H1 (cell line): Measurements from ENCODE around the gene MAFF. TPM values are rescaled to one million over a fixed set of nuclear protein-coding genes. Genes with fewer than 3 reads are reported as not detected.

ENCODE experiments used
- CTCF ChIA-PET: fragments of 300-600 bp; sonication (Branson Sonifier 250); formaldehyde crosslinking; loops from one replicate; lab custom pipeline; 2021; ENCODE audit not compliant: partially characterized antibody; lab: Charles Lee
- POLR2A ChIA-PET: fragments of 300-600 bp; sonication (Branson Sonifier 250); formaldehyde crosslinking; loops from one replicate; lab custom pipeline; 2021; ENCODE audit warnings: inconsistent platforms; ENCODE audit not compliant: partially characterized antibody; lab: Charles Lee
- DNase-seq, 2 experiments: peaks; one replicate each; pipeline versions ENCODE4 v3.0.0 to v3.0.0-alpha.2; 2010 to 2022; ENCODE audit warnings: low spot score in 2 of 2, low read depth in 1 of 2, mixed read lengths in 1 of 2
- FAIRE-seq: peaks from 2 replicates; lab custom pipeline; 2011; peaks lifted over from hg19 to GRCh38; lab: Jason Lieb, UNC
- H2AFZ ChIP-seq: 2 replicates; pipeline ENCODE4 v1.8.1; 2012; ENCODE audit warnings: low read length, inconsistent platforms
- H2AK5ac ChIP-seq: 2 replicates; pipeline ENCODE4 v1.6.1; 2013; ENCODE audit warnings: low read depth, low read length
- H2BK120ac ChIP-seq: replicated peaks from 2 replicates; pipeline ENCODE3; 2013; ENCODE audit warnings: low read depth, low read length, inconsistent platforms
- H2BK12ac ChIP-seq: 2 replicates; pipeline ENCODE4 v1.6.1; 2013; ENCODE audit warnings: low read depth, low read length
- H2BK15ac ChIP-seq: 2 replicates; pipeline ENCODE4 v1.6.1; 2013; ENCODE audit warnings: low read length
- H2BK20ac ChIP-seq: 2 replicates; pipeline ENCODE4 v1.6.1; 2013; ENCODE audit warnings: low read length
- H2BK5ac ChIP-seq: 2 replicates; pipeline ENCODE4 v1.6.1; 2013; ENCODE audit warnings: low read depth, low read length
- H3K14ac ChIP-seq: 2 replicates; pipeline ENCODE4 v1.6.1; 2013; ENCODE audit warnings: inconsistent platforms; ENCODE audit not compliant: insufficient read length
- H3K18ac ChIP-seq: 2 replicates; pipeline ENCODE4 v1.6.1; 2013; ENCODE audit warnings: low read length; ENCODE audit errors: extremely low read depth
- H3K23ac ChIP-seq: 2 replicates; pipeline ENCODE4 v1.6.1; 2013; ENCODE audit warnings: inconsistent platforms; ENCODE audit not compliant: insufficient read length
- H3K23me2 ChIP-seq: 2 replicates; pipeline ENCODE4 v1.6.1; 2013; ENCODE audit warnings: low read depth, low read length
- H3K27ac ChIP-seq: 2 replicates; pipeline ENCODE4 v1.6.1; 2011; ENCODE audit warnings: low read depth, low read length, inconsistent platforms
- H3K27me3 ChIP-seq, 4 experiments: replicated peaks in 1 of 4; 1 replicate in 1 of 4; 2 replicates in 3 of 4; pipeline versions ENCODE4 v1.6.1 to v1.8.1; 2011 to 2013; ENCODE audit warnings: low read length in 3 of 4, mild to moderate bottlenecking in 3 of 4, inconsistent platforms in 2 of 4, mixed read lengths in 2 of 4, moderate library complexity in 1 of 4; ENCODE audit not compliant: control insufficient read depth in 3 of 4, insufficient read depth in 3 of 4; ENCODE audit errors: extremely low read depth in 1 of 4
- H3K36me3 ChIP-seq, 4 experiments: 2 replicates each; pipeline versions ENCODE4 v1.6.1 to v1.8.1; 2011 to 2013; ENCODE audit warnings: mild to moderate bottlenecking in 4 of 4, low read length in 3 of 4, moderate library complexity in 2 of 4, control low read depth in 1 of 4, inconsistent platforms in 1 of 4; ENCODE audit not compliant: insufficient read depth in 4 of 4, control insufficient read depth in 2 of 4
- H3K4ac ChIP-seq: replicated peaks from 2 replicates; pipeline ENCODE3; 2013; ENCODE audit warnings: low read length, low read depth, mixed read lengths, inconsistent platforms; ENCODE audit not compliant: insufficient read length
- H3K4me1 ChIP-seq, 4 experiments: replicated peaks in 1 of 4; 1 replicate in 1 of 4; 2 replicates in 3 of 4; pipeline versions ENCODE4 v1.6.1 to v1.8.1; 2011 to 2013; ENCODE audit warnings: low read length in 3 of 4, inconsistent platforms in 2 of 4, mixed read lengths in 1 of 4; ENCODE audit not compliant: insufficient read depth in 4 of 4, control insufficient read depth in 3 of 4
- H3K4me2 ChIP-seq, 2 experiments: 2 replicates each; pipeline versions ENCODE4 v1.6.1 to v1.8.1; 2011 to 2013; ENCODE audit warnings: low read depth in 2 of 2, low read length in 2 of 2, control low read depth in 1 of 2, inconsistent platforms in 1 of 2, mild to moderate bottlenecking in 1 of 2; ENCODE audit not compliant: insufficient read depth in 1 of 2
- H3K4me3 ChIP-seq, 4 experiments: fragments of 200-600, 300-600 bp in 1 of 4; sonication (generic), shearing (Covaris generic), sonication (Bioruptor Twin) in 1 of 4; 2 replicates each; pipeline versions ENCODE4 v1.5.1 to v1.8.1; 2011 to 2016; ENCODE audit warnings: low read length in 4 of 4, low read depth in 3 of 4, control low read depth in 2 of 4, inconsistent platforms in 2 of 4, mild to moderate bottlenecking in 2 of 4, mixed read lengths in 1 of 4, moderate library complexity in 1 of 4; ENCODE audit not compliant: insufficient read depth in 2 of 4; ENCODE audit errors: extremely low read depth in 1 of 4
- H3K56ac ChIP-seq: replicated peaks from 2 replicates; pipeline ENCODE3; 2013; ENCODE audit warnings: low read depth, mild to moderate bottlenecking, mixed read lengths, low read length, inconsistent platforms; ENCODE audit not compliant: insufficient read length
- H3K79me1 ChIP-seq: 2 replicates; pipeline ENCODE4 v1.6.1; 2013; ENCODE audit warnings: low read depth, low read length, control low read depth
- H3K79me2 ChIP-seq, 2 experiments: 2 replicates each; pipeline versions ENCODE4 v1.6.1 to v1.8.1; 2012 to 2013; ENCODE audit warnings: low read length in 2 of 2, mild to moderate bottlenecking in 2 of 2, inconsistent platforms in 1 of 2; ENCODE audit not compliant: insufficient read depth in 2 of 2, control insufficient read depth in 1 of 2
- H3K9ac ChIP-seq, 4 experiments: replicated peaks in 1 of 4; 1 replicate in 1 of 4; 2 replicates in 3 of 4; pipeline versions ENCODE4 v1.6.1 to v1.8.1; 2011 to 2013; ENCODE audit warnings: low read depth in 3 of 4, low read length in 3 of 4, control low read depth in 2 of 4, mild to moderate bottlenecking in 2 of 4, moderate library complexity in 2 of 4, inconsistent platforms in 1 of 4; ENCODE audit errors: extremely low read depth in 1 of 4
- H3K9me3 ChIP-seq, 2 experiments: 2 replicates each; pipeline versions ENCODE4 v1.6.1 to v1.8.1; 2012 to 2013; ENCODE audit warnings: mild to moderate bottlenecking in 2 of 2, moderate library complexity in 2 of 2, control low read depth in 1 of 2, inconsistent platforms in 1 of 2, low read depth in 1 of 2, low read length in 1 of 2, mixed read lengths in 1 of 2; ENCODE audit not compliant: insufficient read depth in 2 of 2
- H4K20me1 ChIP-seq, 2 experiments: replicated peaks in 1 of 2; 2 replicates each; pipeline versions ENCODE3 to v1.8.1; 2011 to 2013; ENCODE audit warnings: inconsistent platforms in 2 of 2, low read length in 2 of 2, mild to moderate bottlenecking in 1 of 2; ENCODE audit not compliant: insufficient read depth in 2 of 2, control insufficient read depth in 1 of 2
- H4K5ac ChIP-seq: 2 replicates; pipeline ENCODE4 v1.6.1; 2013; ENCODE audit warnings: low read length, low read depth, mixed read lengths, inconsistent platforms; ENCODE audit not compliant: insufficient read length
- H4K8ac ChIP-seq: 2 replicates; pipeline ENCODE4 v1.8.0; 2013; ENCODE audit warnings: mild to moderate bottlenecking, moderate library complexity, low read length, inconsistent platforms; ENCODE audit not compliant: insufficient read depth; ENCODE audit errors: extremely low read depth
- H4K91ac ChIP-seq: replicated peaks from 2 replicates; pipeline ENCODE3; 2013; ENCODE audit warnings: low read length, mixed read lengths, inconsistent platforms; ENCODE audit not compliant: insufficient read length
- BCL11A ChIP-seq, 2 experiments: IDR thresholded peaks; one replicate each; pipeline ENCODE4 v1.6.1; 2011; ENCODE audit warnings: low read depth in 2 of 2, low read length in 2 of 2, mild to moderate bottlenecking in 2 of 2
- BRCA1 ChIP-seq: IDR thresholded peaks from 2 replicates; pipeline ENCODE4 v1.6.1; 2012; ENCODE audit warnings: low read depth, low read length, improper control_type of control experiment
- CHD2 ChIP-seq: IDR thresholded peaks from 2 replicates; pipeline ENCODE4 v1.6.1; 2012; ENCODE audit warnings: low read length, improper control_type of control experiment
- CREB1 ChIP-seq: IDR thresholded peaks from 2 replicates; pipeline ENCODE4 v1.6.1; 2012; ENCODE audit warnings: inconsistent platforms
- CTBP2 ChIP-seq: IDR thresholded peaks from 2 replicates; pipeline ENCODE4 v1.7.0; 2011; ENCODE audit warnings: borderline replicate concordance, mild to moderate bottlenecking, moderate library complexity, mixed read lengths, low read length; ENCODE audit not compliant: insufficient read depth, insufficient read length
- EZH2 ChIP-seq: fragments of 200-600 bp; sonication (generic); IDR thresholded peaks from 2 replicates; pipeline ENCODE4 v1.7.1; 2012; ENCODE audit warnings: low read depth, mild to moderate bottlenecking, moderate library complexity, low read length, inconsistent platforms; ENCODE audit not compliant: severe bottlenecking
- HDAC6 ChIP-seq: IDR thresholded peaks from one replicate; pipeline ENCODE4 v1.7.1; 2012; ENCODE audit warnings: low read depth, mild to moderate bottlenecking, inconsistent platforms, low read length, moderate library complexity
- JUN ChIP-seq: IDR thresholded peaks from 2 replicates; pipeline ENCODE4 v1.6.1; 2011; ENCODE audit warnings: low read depth, mild to moderate bottlenecking, improper control_type of control experiment, low read length
- KDM1A ChIP-seq: fragments of 200-600, 300-600 bp; sonication (generic); IDR thresholded peaks from 2 replicates; pipeline ENCODE4 v1.7.1; 2016; ENCODE audit warnings: mild to moderate bottlenecking, low read length, borderline replicate concordance
- TAF1 ChIP-seq: IDR thresholded peaks from 2 replicates; pipeline ENCODE4 v1.6.1; 2011; ENCODE audit warnings: mild to moderate bottlenecking, low read depth, low read length
- WGBS, 2 experiments: shearing (Covaris generic) in 1 of 2; methylation state at CpG; one replicate each; pipeline versions ENCODE4 v1.1.6 to v1.1.7; 2013 to 2015; ENCODE audit warnings: low lambda C conversion rate in 2 of 2, mixed read lengths in 2 of 2, inconsistent platforms in 1 of 2, low coverage in 1 of 2, missing lambda C conversion rate in 1 of 2; ENCODE audit not compliant: insufficient replicate concordance in 2 of 2, insufficient coverage in 1 of 2, insufficient read length in 1 of 2; ENCODE audit errors: extremely low coverage in 1 of 2, missing lambda C conversion rate in 1 of 2; 5-methylcytosine and 5-hydroxymethylcytosine counted together
- polyA plus RNA-seq, 7 experiments: library from polyadenylated mRNA; depleted of rRNA in 3 of 7; stranded (reverse) in 5 of 7; unstranded in 2 of 7; fragments of >200 nt in 5 of 7; fragments of 200-250 nt in 2 of 7; gene quantifications; 1 replicate in 5 of 7; 2 replicates in 1 of 7; 4 replicates in 1 of 7; pipeline versions ENCODE4 v1.2.1 to v1.2.3, GENCODE V29; 2011 to 2013; ENCODE audit warnings: missing spikeins in 2 of 7, mixed read lengths in 2 of 7
- total RNA-seq: library from RNA; stranded (reverse); fragmentation: NEBNext Ultra II Directional; extraction: Animal tissue kit (Norgen Biotek cat#: 25700); gene quantifications from 2 replicates; pipeline ENCODE4 v1.2.1, GENCODE V29; 2021
- TF ChIP-seq, protein P1 (sequence below), 3 experiments: IDR thresholded peaks; 1 replicate in 2 of 3; 2 replicates in 1 of 3; pipeline versions ENCODE4 v1.5.1 to v1.6.1; 2011; ENCODE audit warnings: low read length in 3 of 3, mild to moderate bottlenecking in 3 of 3, inconsistent platforms in 2 of 3, low read depth in 1 of 3, moderate library complexity in 1 of 3; ENCODE audit not compliant: insufficient read depth in 1 of 3; ENCODE audit errors: control extremely low read depth in 1 of 3

The MAFF gene
- total and polyA plus RNA-seq, 2 of the 8 experiments (the other 6 are each of a cell fraction or from before 2014, with no cell fraction given), result 1.5 to 6.3 TPM

DNA sequence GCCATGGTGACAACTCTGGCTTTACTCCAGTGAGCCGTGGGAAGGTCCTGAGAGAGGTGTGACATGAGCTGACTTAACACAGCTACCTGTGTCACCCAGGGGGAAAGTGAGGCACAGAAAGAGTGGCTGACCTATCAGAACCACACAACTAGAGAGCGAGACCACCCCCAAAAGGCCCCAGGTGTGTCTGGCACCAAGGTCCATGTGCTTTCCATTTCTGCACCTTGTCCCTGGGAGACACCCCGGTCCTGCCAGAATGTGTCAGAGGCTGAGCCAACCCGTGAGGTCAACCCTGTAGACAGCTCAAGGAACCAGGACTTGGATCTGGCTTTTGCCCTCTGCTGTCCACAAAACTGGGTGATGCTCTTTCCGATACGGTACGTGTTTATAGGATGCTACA lies 9.8 kb downstream of the MAFF start:
- H3K4me2 ChIP-seq, result no peak overlapping the region
- no peaks in the 10 kb centered on the region for H3K36me3 ChIP-seq
- no peak overlapping the region for H2BK12ac ChIP-seq
- no peak overlapping the region for H3K14ac ChIP-seq
- FAIRE-seq (no peak), DNase-seq (no peak)
- no peak overlapping the region for H2BK5ac ChIP-seq
- peaks cover 3% of the 10 kb centered on the region; the same call in 1 of the 2 replicates for H3K79me1 ChIP-seq
- no peak overlapping the region for H2BK120ac ChIP-seq
- no peak overlapping the region for H4K91ac ChIP-seq
- peaks cover 9 to 20% of the 10 kb centered on the region in 2 experiments for H4K20me1 ChIP-seq
- H3K9ac ChIP-seq, result no peak overlapping the region
- no peak overlapping the region for H2AFZ ChIP-seq
- H3K9me3 ChIP-seq, result no peaks in the 10 kb centered on the region
- WGBS, 2 experiments, result 91% methylated on average over 7 of the region's 7 CpGs; no CpG with 5 or more reads in 1 of the 2 experiments
- peaks cover 0 to 14% (median 4%) of the 10 kb centered on the region in 4 experiments; a peak in 5 of 7 replicates for H3K4me1 ChIP-seq
- H2BK15ac ChIP-seq, result no peak overlapping the region
- H3K79me2 ChIP-seq, result peaks cover 0 to 5% of the 10 kb centered on the region in 2 experiments; a peak in 1 of 4 replicates
- H3K4me3 ChIP-seq, result no peak overlapping the region
- CTCF ChIA-PET, result interaction anchor here (0.7 to 2.1 kb wide), 6 partner anchors 8 to 114 kb away, joined by 3 to 5 read pairs (median 4); no protein-coding TSS in a partner anchor
- no peak overlapping the region for H3K4ac ChIP-seq
- H3K27ac ChIP-seq, result no peak overlapping the region
- H2AK5ac ChIP-seq, result no peak overlapping the region
- no peak overlapping the region for H3K18ac ChIP-seq
- POLR2A ChIA-PET, result interaction anchor here (1.1 to 5.8 kb wide), 2 partner anchors 8 to 112 kb away, joined by 4 to 65 read pairs; partner anchors contain the start of gene MAFF
- peaks cover 0 to 16% (median 13%) of the 10 kb centered on the region in 4 experiments; a peak in 5 of 7 replicates for H3K27me3 ChIP-seq
- no peak overlapping the region for H3K23ac ChIP-seq
- H3K23me2 ChIP-seq, result peaks cover 6% of the 10 kb centered on the region; the same call in 1 of the 2 replicates
- no peak overlapping the region for H3K56ac ChIP-seq
- H4K5ac ChIP-seq, result no peak overlapping the region
- no peak overlapping the region for H2BK20ac ChIP-seq
- no peak overlapping the region for H4K8ac ChIP-seq
- TF ChIP-seq CREB1 (no peak), HDAC6 (no peak), TAF1 (no peak), KDM1A (no peak), CHD2 (no peak), BRCA1 (no peak), BCL11A (IDR thresholded peaks at IDR 0.05; ENCODE audit: low read depth in 2 of 2, low read length in 2 of 2) (no peak), CTBP2 (no peak), JUN (no peak), EZH2 (no peak)
- TF ChIP-seq, protein P1, sequence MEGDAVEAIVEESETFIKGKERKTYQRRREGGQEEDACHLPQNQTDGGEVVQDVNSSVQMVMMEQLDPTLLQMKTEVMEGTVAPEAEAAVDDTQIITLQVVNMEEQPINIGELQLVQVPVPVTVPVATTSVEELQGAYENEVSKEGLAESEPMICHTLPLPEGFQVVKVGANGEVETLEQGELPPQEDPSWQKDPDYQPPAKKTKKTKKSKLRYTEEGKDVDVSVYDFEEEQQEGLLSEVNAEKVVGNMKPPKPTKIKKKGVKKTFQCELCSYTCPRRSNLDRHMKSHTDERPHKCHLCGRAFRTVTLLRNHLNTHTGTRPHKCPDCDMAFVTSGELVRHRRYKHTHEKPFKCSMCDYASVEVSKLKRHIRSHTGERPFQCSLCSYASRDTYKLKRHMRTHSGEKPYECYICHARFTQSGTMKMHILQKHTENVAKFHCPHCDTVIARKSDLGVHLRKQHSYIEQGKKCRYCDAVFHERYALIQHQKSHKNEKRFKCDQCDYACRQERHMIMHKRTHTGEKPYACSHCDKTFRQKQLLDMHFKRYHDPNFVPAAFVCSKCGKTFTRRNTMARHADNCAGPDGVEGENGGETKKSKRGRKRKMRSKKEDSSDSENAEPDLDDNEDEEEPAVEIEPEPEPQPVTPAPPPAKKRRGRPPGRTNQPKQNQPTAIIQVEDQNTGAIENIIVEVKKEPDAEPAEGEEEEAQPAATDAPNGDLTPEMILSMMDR (IDR thresholded peaks at IDR 0.05; ENCODE audit: control extremely low read depth in 1 of 3, insufficient read depth in 1 of 3, low read depth in 1 of 3, low read length in 3 of 3), result no peak
